GM21529 (cell line): ENCODE results near the gene NUMB.
A peak's percentile ranks its signal among the peaks of the same experiment; 100 is the strongest.
"Not testable (repeated sequence)": the region's sequence is repeated elsewhere in the genome, so short reads cannot be mapped to it uniquely, and the experiment has no call there.

ENCODE experiments used
- ATAC-seq: cut with Tn5 transposase; IDR thresholded peaks from one replicate; pipeline ENCODE4 v1.9.1; 2021; ENCODE audit not compliant: unreplicated experiment

NUMB gene

DNA sequence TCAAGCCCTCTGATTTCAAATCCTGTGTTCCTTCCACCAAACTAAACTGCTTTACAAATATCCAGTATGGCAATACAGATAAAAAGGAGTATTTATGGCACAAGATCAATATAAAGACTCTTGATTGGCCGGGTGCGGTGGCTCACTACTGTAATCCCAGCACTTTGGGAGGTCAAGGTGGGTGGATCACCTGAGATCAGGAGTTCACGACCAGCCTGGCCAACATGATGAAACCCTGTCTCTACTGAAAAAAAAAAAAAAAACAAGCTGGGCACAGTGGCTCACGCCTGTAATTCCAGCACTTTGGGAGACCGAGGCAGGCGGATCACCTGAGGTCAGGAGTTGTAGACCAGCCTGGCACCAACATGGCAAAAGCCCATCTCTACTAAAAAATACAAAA, 35.3 kb downstream of the NUMB start:
- not testable (repeated sequence) for ATAC-seq

DNA sequence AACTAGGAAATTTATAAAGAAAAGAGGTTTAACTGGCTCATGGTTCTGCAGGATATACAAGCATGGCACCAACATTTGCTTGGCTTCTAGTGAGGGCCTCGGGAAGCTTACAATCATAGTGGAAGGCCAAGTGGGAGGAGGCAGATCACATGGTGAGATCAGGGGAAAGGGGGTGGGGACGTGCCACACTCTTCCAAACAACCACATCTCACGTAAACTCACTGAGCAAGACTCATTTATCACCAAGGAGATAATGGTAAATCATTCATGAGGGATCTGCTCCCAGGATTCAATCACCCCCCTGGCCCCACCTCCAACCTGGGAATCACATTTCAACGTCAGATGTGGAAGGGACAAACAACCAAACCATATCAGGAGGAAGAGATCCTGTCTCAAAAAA, 35.8 kb downstream of the NUMB start:
- no peak for ATAC-seq

DNA sequence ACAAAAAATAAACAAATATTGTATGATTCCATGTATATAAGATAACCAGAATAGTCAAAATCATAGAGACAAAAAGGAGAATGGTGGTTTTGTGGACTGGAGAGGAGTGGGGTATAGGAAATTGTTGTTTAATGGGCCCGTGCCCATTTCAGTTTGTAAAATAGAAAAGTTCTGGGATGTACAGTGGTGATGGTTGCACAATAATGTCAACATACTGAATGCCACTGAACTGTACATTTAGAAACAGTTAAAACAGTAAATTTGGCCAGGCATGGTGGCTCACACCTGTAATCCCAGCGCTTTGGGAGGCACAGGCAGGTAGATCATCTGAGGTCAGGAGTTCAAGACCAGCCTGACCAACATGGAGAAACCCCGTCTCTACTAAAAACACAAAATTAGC, 40.1 kb downstream of the NUMB start:
- no peak for ATAC-seq

DNA sequence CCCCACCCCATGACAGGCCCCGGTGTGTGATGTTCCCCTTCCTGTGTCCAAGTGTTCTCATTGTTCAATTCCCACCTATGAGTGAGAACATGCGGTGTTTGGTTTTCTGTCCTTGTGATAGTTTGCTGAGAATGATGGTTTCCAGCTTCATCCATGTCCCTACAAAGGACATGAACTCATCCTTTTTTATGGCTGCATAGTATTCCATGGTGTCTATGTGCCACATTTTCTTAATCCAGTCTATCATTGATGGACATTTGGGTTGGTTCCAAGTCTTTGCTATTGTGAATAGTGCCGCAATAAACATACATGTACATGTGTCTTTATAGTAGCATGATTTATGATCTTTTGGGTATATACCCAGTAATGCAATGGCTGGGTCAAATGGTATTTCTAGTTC, 52.1 kb downstream of the NUMB start:
- ATAC-seq: not testable (repeated sequence)

DNA sequence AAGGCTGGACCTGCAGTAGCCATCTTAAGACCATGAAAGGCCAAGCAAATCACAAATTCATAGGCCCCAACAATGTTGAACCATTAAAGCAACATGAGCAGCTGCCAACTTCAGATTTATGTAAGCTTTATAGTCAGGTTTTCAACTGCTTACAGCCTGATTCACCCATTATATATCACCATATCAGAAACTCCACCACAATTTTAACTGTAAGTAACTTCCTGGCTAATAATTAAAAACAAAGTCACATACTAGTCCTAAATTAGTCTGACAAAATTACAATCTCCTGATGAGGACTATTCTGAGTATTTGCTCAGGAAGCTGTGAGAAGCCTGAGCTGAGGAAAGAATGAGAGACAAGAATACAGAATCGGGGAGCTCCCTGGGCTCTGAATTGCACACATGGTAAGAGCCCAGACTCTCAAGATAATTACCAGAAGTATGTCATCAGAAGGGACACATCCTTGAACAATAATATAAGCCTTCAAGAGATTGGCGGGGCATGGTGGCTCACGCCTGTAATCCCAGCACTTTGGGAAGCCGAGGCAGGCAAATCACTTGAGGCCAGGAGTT, 55.1 kb downstream of the NUMB start:
- no peak for ATAC-seq

DNA sequence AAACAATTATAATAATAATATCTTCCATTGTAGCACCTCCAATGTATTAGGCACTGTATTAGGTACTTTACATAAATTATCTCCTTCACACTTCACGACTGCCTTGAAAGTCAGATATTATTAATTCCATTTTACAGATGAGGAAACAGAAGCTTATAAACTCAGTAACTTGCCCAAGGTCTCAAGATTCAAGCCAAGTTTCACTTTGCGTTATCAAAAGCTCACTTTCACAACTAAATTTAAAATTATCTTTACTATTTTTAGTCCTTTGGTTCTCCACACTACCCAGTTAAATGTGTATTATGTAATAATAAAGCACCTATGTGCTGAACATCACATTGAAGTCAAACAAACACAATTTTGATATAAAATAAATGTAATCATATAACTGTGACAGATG, 55.8 kb downstream of the NUMB start:
- peak; percentile 43 for ATAC-seq

DNA sequence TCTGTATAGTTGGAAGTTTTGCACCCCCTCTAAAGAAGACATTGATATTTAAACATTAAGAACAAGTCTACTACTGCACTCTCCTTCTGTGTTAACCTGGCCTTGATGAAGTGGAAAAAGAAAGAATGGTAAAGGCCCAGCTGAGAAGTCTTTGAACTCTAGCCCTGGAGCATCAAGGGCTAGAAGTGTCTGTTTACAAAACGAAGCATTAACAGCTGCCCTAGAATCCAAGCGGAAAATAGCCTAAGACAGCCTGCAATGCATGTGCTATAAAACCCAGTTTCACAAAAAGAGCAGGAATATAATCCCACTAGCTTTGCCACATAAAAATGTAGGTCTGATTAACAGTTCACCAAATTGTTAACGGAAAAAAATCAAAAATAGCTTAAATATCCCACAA, 60.5 kb downstream of the NUMB start:
- no peak for ATAC-seq

DNA sequence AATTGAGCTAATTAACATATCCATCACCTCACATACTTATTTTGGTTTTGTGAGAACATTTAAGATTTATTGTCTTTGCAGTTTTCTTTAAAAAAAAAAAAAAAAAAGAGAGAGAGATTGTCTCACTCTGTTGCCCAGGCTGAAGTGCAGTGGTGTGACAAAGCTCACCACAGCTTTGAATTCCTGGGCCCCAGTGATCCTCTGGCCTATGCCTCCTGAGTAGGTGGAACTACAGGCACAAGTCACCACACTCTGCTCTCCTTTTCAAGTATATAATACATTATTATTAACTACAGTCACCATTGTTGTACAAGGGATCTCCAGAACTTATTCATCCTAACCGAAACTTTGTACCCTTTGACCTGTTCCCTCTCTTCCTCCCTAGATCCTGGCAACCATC, 64.0 kb downstream of the NUMB start:
- no peak for ATAC-seq

DNA sequence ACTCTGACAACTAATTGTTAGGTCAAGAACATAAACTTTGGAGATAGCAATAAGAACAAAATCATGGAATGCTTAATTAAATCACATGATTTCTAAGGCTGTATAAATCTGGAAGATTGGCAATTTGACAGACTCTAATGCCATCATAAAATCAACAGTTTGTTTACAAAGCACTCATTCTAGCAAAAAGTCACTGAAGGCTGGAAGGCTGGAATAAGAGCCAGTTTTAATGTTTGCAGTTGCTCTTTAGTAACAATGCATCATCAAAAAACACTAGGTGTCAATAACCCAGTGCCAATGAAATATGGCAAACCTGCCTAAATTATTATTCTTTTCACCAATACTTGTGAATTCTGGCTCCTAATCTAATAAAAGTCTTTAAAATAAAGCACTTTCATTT, 65.0 kb downstream of the NUMB start:
- ATAC-seq: no peak

DNA sequence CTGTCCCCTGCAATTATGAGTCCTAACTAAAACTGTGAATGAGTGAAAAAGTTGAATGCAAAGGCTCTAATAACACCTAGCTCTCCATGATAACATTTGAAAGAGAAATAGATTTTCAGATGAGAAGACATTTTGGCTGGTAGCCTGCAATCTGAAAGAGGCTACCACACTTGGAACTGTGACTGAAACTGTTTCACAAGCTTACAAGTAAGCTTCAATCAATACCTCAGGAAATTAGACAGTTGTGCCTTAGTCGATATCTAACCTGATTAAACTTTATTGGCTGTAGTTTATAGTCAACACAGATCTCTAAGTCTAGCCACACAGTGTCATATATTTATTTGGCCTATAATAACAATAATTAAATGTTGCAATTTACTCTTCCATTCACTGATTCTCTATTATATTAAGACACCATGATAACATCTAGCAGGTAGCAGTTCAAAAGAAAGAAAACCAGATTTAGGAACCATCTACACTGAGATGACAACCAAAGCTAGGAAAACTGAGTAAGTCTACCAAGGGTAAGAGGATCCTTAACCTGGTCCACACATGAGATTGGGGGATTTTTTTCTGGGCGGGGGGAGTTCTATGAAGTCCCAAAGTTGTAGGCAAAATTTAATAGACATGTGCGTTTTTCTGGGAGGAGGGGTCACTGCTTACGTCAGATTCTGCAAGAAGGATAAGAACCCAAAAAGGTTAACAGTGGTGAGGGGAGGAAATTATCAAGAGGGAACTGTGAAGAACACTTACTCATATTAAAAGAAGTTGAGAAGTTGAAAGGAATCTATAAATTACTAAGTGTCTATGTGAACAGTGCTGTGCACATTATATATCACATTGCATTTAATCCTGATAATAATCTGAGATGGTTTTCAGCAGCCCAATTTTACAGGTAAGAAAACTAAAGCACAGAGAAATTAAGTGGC, 65.8 kb downstream of the NUMB start:
- no peak for ATAC-seq

DNA sequence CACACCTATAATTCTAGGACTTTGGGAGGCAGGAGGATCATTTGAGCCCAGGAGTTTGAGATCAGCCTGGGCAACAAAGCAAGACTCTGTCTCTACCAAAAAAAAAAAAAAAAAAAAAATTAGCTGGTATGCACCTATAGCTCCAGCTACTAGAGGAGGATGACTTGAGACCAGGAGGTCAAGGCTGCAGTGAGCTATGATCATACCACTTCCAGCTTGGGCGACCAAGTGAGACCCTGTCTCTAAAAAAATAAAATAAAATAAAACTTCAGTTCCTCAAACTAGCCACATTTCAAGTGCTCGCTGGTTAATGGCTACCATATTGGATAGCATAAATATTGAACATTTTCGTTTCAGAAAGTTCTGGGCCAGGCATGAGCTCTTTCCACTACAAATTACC, 70.5 kb downstream of the NUMB start:
- ATAC-seq: not testable (repeated sequence)

DNA sequence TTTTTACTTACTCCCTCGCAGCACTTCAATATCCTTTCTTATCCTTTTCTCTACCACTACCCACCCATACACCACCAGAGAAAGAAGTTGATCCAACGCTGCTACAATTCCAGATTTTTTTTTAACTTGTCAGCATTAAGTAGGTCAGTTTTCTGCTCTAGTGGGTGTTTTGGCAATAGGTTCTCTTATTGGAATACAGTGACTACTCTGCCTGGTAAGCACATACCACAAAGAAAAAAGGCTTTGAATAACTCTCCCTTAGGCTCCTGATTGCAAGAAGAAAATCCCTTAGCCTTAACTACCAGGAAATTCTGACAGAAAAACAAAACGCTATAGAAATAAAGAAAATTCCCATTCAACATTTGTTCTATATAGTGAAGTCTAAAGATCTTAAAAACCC, 72.0 kb downstream of the NUMB start:
- ATAC-seq: no peak

DNA sequence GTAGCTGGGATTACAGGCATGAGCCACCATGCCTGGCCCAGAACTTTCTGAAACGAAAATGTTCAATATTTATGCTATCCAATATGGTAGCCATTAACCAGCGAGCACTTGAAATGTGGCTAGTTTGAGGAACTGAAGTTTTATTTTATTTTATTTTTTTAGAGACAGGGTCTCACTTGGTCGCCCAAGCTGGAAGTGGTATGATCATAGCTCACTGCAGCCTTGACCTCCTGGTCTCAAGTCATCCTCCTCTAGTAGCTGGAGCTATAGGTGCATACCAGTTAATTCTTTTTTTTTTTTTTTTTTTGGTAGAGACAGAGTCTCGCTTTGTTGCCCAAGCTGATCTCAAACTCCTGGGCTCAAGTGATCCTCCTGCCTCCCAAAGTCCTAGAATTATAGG, 73.3 kb downstream of the NUMB start:
- not testable (repeated sequence) for ATAC-seq

DNA sequence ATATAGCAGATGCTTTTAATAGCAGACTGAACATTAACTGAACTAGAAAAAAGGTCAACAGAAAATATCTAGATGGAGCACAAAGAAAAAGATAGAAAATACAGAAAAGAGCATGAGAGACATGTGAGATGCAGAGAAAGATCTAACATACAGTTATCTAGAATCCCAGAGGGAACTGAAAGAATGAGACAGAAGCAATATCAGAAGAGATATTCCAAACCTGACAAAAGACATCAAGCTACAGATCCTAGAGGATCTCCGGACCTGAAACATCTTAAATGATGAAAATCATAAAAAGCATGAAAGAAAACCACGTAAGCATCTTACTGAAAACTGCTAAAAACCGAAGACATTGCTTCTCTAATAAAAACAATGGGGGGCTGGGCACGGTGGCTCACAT, 75.0 kb downstream of the NUMB start:
- no peak for ATAC-seq

DNA sequence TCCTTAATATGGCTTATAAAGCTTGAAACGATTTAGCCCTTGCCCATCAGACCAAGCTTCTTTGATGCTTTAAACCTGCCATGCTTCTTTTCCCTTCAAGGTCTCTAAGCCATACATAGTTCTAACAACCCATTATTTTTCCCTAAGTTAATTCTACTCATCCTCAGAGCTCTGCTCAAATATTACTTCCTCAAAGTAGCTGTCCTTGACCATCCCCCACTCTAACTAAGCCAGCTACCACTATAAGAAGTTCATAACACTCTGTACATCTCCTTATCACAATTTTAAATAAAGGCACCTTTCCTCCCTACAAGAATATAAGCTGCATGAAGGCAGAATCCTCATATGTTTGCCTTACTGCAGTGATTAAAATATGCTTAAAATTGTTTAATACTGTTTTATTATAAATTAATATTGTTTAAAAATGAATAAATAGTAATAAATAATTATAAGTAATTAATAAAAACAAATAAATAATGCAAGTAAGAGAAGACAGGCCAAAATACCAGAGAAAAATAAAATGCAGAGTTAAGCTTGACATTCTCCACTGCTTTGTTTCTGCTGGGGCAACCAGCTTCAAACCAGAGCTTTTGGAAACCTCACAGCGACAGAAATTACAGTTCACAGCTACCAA, 76.8 kb downstream of the NUMB start:
- ATAC-seq: no peak

DNA sequence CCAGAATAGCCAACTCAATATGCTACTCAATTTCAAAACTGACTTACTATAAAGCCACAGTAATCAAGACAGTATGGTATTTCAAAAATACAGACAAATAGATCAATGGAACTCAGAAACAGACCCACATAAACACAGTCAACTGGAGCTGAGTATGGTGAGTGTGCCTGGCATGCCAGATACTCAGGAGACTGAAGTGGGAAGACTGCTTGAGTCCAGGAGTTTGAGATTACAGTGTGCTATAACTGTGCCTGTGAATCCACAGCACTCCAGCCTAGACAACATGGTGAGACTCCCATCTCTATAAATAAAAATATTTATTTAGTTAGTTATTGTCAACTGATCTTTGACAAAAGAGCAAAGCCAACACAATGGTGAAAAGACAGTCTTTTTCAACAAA, 81.8 kb downstream of the NUMB start:
- ATAC-seq: no peak

DNA sequence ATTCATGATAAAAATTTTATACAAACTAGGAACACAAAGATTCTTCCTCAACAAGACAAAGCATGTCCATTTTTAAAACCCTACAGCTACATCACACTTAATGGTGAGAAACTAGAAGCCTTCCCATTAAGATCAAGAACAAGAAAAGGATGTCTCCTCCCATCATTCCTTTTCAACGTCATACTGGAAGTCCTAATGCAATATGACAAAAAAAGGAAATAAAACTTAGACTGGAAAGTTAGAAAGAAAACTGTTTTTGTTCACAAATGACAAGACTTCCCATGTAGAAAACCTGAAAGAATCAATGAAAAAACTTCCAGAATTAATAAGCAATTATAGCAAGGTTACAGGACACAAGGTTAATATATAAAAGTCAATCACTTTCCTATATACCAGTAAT, 82.5 kb downstream of the NUMB start:
- no peak for ATAC-seq

DNA sequence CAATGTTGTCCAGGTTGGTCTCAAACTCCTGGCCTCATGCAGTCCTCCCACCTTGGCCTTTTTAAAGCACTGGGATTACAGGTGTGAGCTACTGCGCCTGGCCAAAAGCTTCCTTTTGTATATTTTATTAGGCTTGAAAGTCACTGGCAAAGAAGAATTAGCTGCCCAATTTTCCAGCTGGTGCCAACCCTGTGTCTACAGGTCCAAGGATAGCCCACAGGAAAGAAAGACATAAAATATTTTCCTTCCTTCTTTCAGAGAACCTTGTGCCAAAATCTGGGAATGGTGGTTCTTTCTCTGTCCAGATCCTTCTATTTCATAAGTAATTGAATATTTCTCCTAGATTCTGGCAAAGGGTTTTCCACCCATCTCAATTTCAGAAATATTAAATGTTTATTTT, 84.1 kb downstream of the NUMB start:
- no peak for ATAC-seq

DNA sequence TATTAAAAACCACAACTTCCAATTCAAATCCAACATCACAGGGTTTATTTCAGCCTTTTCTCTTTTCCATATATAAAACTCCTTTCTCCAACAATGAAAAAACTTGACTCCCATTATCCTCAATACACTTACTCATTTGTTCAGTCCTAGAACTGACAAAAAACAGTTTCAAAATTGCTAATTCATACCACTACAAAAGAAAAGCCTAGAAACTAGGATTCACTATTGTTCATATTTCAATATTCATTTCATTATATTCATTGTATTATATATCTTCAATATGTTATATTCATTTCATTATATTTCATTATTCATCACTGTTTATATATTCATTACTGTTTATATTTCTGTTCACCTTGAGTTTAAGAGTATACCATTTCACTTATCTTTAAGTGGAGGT, 85.8 kb downstream of the NUMB start:
- ATAC-seq: no peak

DNA sequence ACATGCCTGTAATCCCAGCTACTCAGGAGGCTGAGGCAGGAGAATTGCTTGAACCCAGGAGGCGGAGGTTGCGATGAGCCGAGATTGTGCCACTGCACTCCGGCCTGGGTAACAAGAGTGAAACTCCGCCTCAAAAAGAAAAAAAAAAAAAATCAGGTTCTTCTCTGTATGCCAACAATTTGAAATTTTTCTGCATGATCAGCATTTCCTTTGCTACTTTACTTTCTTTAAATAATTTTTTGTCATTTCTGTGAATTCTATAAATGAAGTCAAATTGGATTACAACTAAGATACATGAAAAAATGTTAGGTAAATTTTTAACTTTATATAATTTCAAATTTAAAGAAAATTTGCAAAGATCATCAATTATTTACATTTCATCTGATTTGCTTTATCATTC, 87.8 kb downstream of the NUMB start:
- no peak for ATAC-seq

DNA sequence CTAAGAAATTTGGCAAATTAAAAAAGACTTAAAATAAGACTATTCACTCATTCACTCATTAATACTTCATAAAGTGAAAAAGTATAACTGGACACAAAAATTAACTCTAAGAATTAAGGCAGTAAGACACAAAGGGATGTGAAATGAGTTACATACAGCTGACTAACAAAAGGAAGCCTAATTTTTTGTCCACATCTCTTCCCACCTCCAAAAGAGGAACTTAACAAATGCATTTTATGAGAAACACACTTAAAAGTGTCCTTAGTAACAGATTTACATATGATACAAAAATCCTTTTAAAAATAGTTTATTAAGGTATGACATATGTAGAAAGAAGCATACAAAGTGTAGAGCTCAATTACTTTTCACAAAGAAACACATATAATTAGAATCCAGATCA, 88.9 kb downstream of the NUMB start:
- no peak for ATAC-seq

DNA sequence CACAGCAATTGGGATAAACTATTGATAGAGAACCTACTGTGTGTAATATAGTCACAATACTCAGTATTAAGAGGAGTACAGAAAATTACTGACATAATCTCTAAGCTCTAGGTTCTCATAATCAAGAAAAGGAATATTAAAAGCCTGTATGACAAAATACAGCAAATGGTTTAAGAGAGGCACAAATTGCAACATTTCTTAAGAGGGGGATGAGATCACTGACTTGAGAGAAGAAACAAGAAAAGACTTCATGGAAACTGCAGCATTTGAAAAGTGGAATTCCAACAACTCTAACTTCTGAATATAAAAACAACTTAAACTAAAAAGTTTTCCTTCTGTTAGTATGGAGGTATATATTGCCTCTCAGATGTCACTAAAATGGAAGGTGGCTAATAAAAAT, 89.7 kb downstream of the NUMB start:
- no peak for ATAC-seq
